Hepatocyte (in vitro differentiated cells): ENCODE measurements around the gene TMCC1.
A peak's percentile ranks its signal among the peaks of the same experiment; 100 is the strongest.

Experiments used
- CTCF ChIP-seq: fragments of 200-600 bp; sonication (generic); IDR thresholded peaks from 2 replicates; pipeline ENCODE4 v1.5.1; 2016; ENCODE audit warnings: antibody characterized with exemption, mild to moderate bottlenecking; ENCODE audit not compliant: poor library complexity
- EZH2 ChIP-seq: fragments of 200-600 bp; sonication (generic); IDR thresholded peaks from 2 replicates; pipeline ENCODE4 v1.6.1; 2016; ENCODE audit warnings: antibody characterized with exemption, mild to moderate bottlenecking, borderline replicate concordance
- EZH2phosphoT487 ChIP-seq: fragments of 200-600 bp; sonication (generic); IDR thresholded peaks from one replicate; pipeline ENCODE4 v1.6.1; 2018; ENCODE audit warnings: antibody characterized with exemption, mild to moderate bottlenecking, low read depth, moderate library complexity; ENCODE audit not compliant: unreplicated experiment, severe bottlenecking

GRCh38 chr3:129934234-129935123 lies 41.0 kb upstream of the TMCC1 start:
- TF ChIP-seq EZH2 (no peak), CTCF (peak; percentile 95), EZH2phosphoT487 (no peak)
